GM12878 (cell line): ENCODE measurements around the gene EFNA4. TPM values are rescaled to one million over a fixed set of nuclear protein-coding genes. Genes with fewer than 3 reads are reported as not detected.

Experiments
- ATAC-seq: fragments of 200-7000 bp; cut with Tn5 transposase; 3 replicates; pipeline ENCODE4 v1.9.1; 2020; ENCODE audit warnings: mild to moderate bottlenecking, moderate library complexity
- BruUV-seq: library from RNA; stranded (reverse); fragments of 400-500 nt; replicated peaks from 2 replicates; lab custom pipeline; 2021; lab: Mats Ljungman, UMichigan
- CTCF ChIA-PET: fragments of 300-600 bp; sonication (Branson Sonifier 250); formaldehyde crosslinking; extraction: SDS; loops from one replicate; lab custom pipeline; 2021; ENCODE audit warnings: inconsistent platforms; lab: Yijun Ruan, JAX
- POLR2A ChIA-PET: fragments of 350-600 bp; formaldehyde crosslinking; extraction: SDS; loops from one replicate; lab custom pipeline; 2021; ENCODE audit warnings: inconsistent platforms; lab: Charles Lee
- RAD21 ChIA-PET: fragments of 300-600 bp; sonication (Branson Sonifier 250); formaldehyde crosslinking; loops from one replicate; lab custom pipeline; 2023; ENCODE audit warnings: antibody characterized with exemption; ENCODE audit not compliant: unreplicated experiment; lab: Charles Lee
- SMC1A ChIA-PET: fragments of 300-600 bp; sonication (Branson Sonifier 250); formaldehyde crosslinking; loops from one replicate; lab custom pipeline; 2023; ENCODE audit not compliant: unreplicated experiment, uncharacterized antibody; lab: Charles Lee
- DNase-seq: peaks from one replicate; pipeline ENCODE4 v3.0.0-alpha.2; 2011; ENCODE audit warnings: low read depth, low spot score
- FAIRE-seq: peaks from 3 replicates; lab custom pipeline; 2011; peaks lifted over from hg19 to GRCh38; lab: Jason Lieb, UNC
- H2AFZ ChIP-seq: 2 replicates; pipeline ENCODE4 v1.6.0; 2011; ENCODE audit warnings: low read depth, low read length, control low read depth; ENCODE audit not compliant: control insufficient read depth
- H3K27ac ChIP-seq: 2 replicates; pipeline ENCODE4 v1.5.1; 2011; ENCODE audit warnings: control low read depth; ENCODE audit not compliant: control insufficient read depth, insufficient read depth
- H3K27me3 ChIP-seq, 2 experiments: replicated peaks in 1 of 2; 2 replicates each; pipeline versions ENCODE4 v1.6.0 to v1.6.1; 2011; ENCODE audit warnings: low read length in 1 of 2; ENCODE audit not compliant: control insufficient read depth in 2 of 2, insufficient read depth in 2 of 2
- H3K36me3 ChIP-seq, 2 experiments: 2 replicates each; pipeline ENCODE4 v1.5.1; 2011; ENCODE audit warnings: low read length in 1 of 2; ENCODE audit not compliant: control insufficient read depth in 2 of 2, insufficient read depth in 2 of 2
- H3K4me1 ChIP-seq: 2 replicates; pipeline ENCODE4 v1.6.1; 2011; ENCODE audit warnings: mild to moderate bottlenecking, low read length, moderate library complexity, mixed read lengths; ENCODE audit not compliant: control insufficient read depth, insufficient read depth
- H3K4me2 ChIP-seq: 2 replicates; pipeline ENCODE4 v1.6.0; 2011; ENCODE audit warnings: control low read depth; ENCODE audit not compliant: control insufficient read depth, insufficient read depth
- H3K4me3 ChIP-seq: fragments of 200-600 bp; sonication (generic); 2 replicates; pipeline ENCODE4 v1.5.1; 2016
- H3K79me2 ChIP-seq: 2 replicates; pipeline ENCODE4 v1.6.0; 2011; ENCODE audit warnings: low read length; ENCODE audit not compliant: control insufficient read depth, insufficient read depth
- H3K9ac ChIP-seq: 2 replicates; pipeline ENCODE4 v1.8.0; 2011; ENCODE audit warnings: low read length, control low read depth, mixed read lengths; ENCODE audit not compliant: control insufficient read depth, insufficient read depth
- H3K9me3 ChIP-seq: replicated peaks from 3 replicates; pipeline ENCODE4 v1.5.1; 2011; ENCODE audit warnings: mild to moderate bottlenecking, low read length; ENCODE audit not compliant: control insufficient read depth, insufficient read depth
- H4K20me1 ChIP-seq: 2 replicates; pipeline ENCODE4 v1.6.0; 2011; ENCODE audit not compliant: control insufficient read depth, insufficient read depth
- CHD1 ChIP-seq: IDR thresholded peaks from 2 replicates; pipeline ENCODE4 v1.6.1; 2012; ENCODE audit warnings: low read depth, low read length, improper control_type of control experiment
- CHD4 ChIP-seq: fragments of 200-600 bp; sonication (generic); IDR thresholded peaks from 2 replicates; pipeline ENCODE4 v1.6.1; 2016; ENCODE audit warnings: mild to moderate bottlenecking
- E4F1 ChIP-seq: fragments of 450-650 bp; IDR thresholded peaks from 2 replicates; pipeline ENCODE4 v1.6.1; 2018; ENCODE audit warnings: borderline replicate concordance, mild to moderate bottlenecking; ENCODE audit not compliant: partially characterized antibody
- EGR1 ChIP-seq, 2 experiments: IDR thresholded peaks; 1 replicate in 1 of 2; 2 replicates in 1 of 2; pipeline ENCODE4 v1.6.1; 2011 to 2012; ENCODE audit warnings: low read depth in 2 of 2, low read length in 2 of 2, borderline replicate concordance in 1 of 2, mild to moderate bottlenecking in 1 of 2, moderate library complexity in 1 of 2
- FOXK2 ChIP-seq: fragments of 450-650 bp; IDR thresholded peaks from 2 replicates; pipeline ENCODE4 v1.6.1; 2017; ENCODE audit warnings: mild to moderate bottlenecking, moderate library complexity
- MXI1 ChIP-seq: fragments of 150-350 bp; IDR thresholded peaks from 2 replicates; pipeline ENCODE4 v1.6.1; 2011; ENCODE audit warnings: low read depth, mild to moderate bottlenecking, inconsistent platforms, low read length, improper control_type of control experiment
- NBN ChIP-seq: fragments of 450-650 bp; IDR thresholded peaks from 2 replicates; pipeline ENCODE4 v1.6.1; 2016
- NR2C1 ChIP-seq: fragments of 450-650 bp; IDR thresholded peaks from 2 replicates; pipeline ENCODE4 v1.6.1; 2017; ENCODE audit warnings: antibody characterized with exemption, mild to moderate bottlenecking, moderate library complexity
- REST ChIP-seq: IDR thresholded peaks from 2 replicates; pipeline ENCODE4 v1.6.1; 2012; ENCODE audit warnings: mild to moderate bottlenecking, low read depth, low read length
- SREBF1 ChIP-seq: IDR thresholded peaks from 2 replicates; pipeline ENCODE4 v1.6.1; 2012; ENCODE audit warnings: mild to moderate bottlenecking, low read length
- SRF ChIP-seq, 2 experiments: IDR thresholded peaks; 2 replicates each; pipeline ENCODE4 v1.6.1; 2011; ENCODE audit warnings: low read depth in 2 of 2, low read length in 2 of 2, mild to moderate bottlenecking in 1 of 2, moderate library complexity in 1 of 2
- ZNF217 ChIP-seq: fragments of 450-650 bp; IDR thresholded peaks from 2 replicates; pipeline ENCODE4 v1.6.1; 2017; ENCODE audit warnings: antibody characterized with exemption, mild to moderate bottlenecking
- ZNF384 ChIP-seq: IDR thresholded peaks from 2 replicates; pipeline ENCODE4 v1.6.1; 2012; ENCODE audit warnings: low read depth, mild to moderate bottlenecking, low read length, improper control_type of control experiment, borderline replicate concordance
- ZNF592 ChIP-seq: fragments of 450-650 bp; IDR thresholded peaks from 2 replicates; pipeline ENCODE4 v1.6.1; 2017; ENCODE audit warnings: mild to moderate bottlenecking, moderate library complexity
- WGBS: methylation state at CpG from one replicate; pipeline ENCODE4 v1.1.6; 2016; ENCODE audit warnings: low lambda C conversion rate; ENCODE audit not compliant: insufficient replicate concordance, insufficient coverage; ENCODE audit errors: missing lambda C conversion rate; 5-methylcytosine and 5-hydroxymethylcytosine counted together
- in situ Hi-C: fragments of 300-500 bp; cut with MboI; formaldehyde crosslinking; loops from 9 replicates; pipeline ENCODE4 v1.14.3; 2018; ENCODE audit warnings: mixed read lengths
- intact Hi-C: fragments of 100-400 bp; cut with micrococcal nuclease; formaldehyde crosslinking; loops from one replicate; pipeline ENCODE4 v1.14.2; 2022; ENCODE audit not compliant: unreplicated experiment
- polyA plus RNA-seq, 11 experiments: library from polyadenylated mRNA; depleted of rRNA in 4 of 11; unstranded in 6 of 11; stranded (reverse) in 5 of 11; fragments of >200 nt; fragmentation: Nextera tagmentation in 4 of 11; fragmentation: Illumina TruSeq in 1 of 11; extraction: Ambion mirVana in 4 of 11; extraction: Trizol in 1 of 11; gene quantifications; 1 replicate in 1 of 11; 2 replicates in 10 of 11; pipeline versions ENCODE4 v1.2.1 to v1.2.3, GENCODE V29; 2011 to 2016; ENCODE audit warnings: inconsistent platforms in 2 of 11, missing spikeins in 2 of 11, low read depth in 1 of 11
- total RNA-seq, 4 experiments: library from RNA; depleted of rRNA in 3 of 4; stranded (reverse); fragments of >200 nt in 3 of 4; fragmentation: Illumina TruSeq in 1 of 4; extraction: Trizol in 1 of 4; gene quantifications; 2 replicates each; pipeline versions ENCODE4 v1.2.1 to v1.2.3, GENCODE V29; 2013 to 2021
- TF ChIP-seq, protein P1 (sequence below): IDR thresholded peaks from 2 replicates; pipeline ENCODE4 v1.6.1; 2012; ENCODE audit warnings: low read depth, low read length, improper control_type of control experiment

EFNA4 gene
- total and polyA plus RNA-seq, 10 of the 15 experiments (the other 5 are each of a cell fraction or from before 2014, with no cell fraction given) = 0.52 to 14.1 (median 4.8) TPM

DNA sequence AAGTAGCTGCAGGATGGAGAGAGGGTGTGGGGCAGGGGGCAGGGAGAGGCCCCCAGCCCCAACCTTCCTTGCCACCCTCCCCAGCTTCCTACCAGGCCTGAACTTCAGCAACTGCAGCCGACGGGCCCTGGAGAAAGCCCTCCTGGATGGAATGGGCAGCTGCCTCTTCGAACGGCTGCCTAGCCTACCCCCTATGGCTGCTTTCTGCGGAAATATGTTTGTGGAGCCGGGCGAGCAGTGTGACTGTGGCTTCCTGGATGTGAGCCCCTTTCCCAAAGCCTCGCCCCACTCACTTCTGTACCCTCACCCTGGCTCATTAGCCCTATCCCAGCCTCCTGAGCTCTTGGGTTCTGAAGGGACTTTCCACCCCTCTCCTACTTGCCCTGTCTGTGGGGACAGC is 6.4 kb upstream of the EFNA4 start:
- no TSS peak for BruUV-seq
- H2AFZ ChIP-seq = no peak overlapping the region
- no peak overlapping the region for H3K4me3 ChIP-seq
- no peak overlapping the region for H3K4me2 ChIP-seq
- peaks cover 12% of the 10 kb centered on the region for H3K4me1 ChIP-seq
- SMC1A ChIA-PET = no interaction called here
- no peak overlapping the region for H3K9ac ChIP-seq
- H3K79me2 ChIP-seq = no peaks in the 10 kb centered on the region
- H4K20me1 ChIP-seq = no peaks in the 10 kb centered on the region
- no peak for DNase-seq
- H3K36me3 ChIP-seq = no peaks in the 10 kb centered on the region
- POLR2A ChIA-PET = no interaction called here
- no peak overlapping the region for H3K27ac ChIP-seq
- in situ Hi-C loops (no loop called here), intact Hi-C loops (no loop called here)
- ATAC-seq = no peak
- RAD21 ChIA-PET = interaction anchor here (3.0 kb wide), 1 partner anchor 13 kb away, joined by 14 read pairs; no protein-coding TSS in a partner anchor
- no peak for FAIRE-seq
- CTCF ChIA-PET = interaction anchor here (0.6 to 15.5 kb wide), 6 partner anchors 11 to 376 kb away, joined by 4 to 195 read pairs (median 4); no protein-coding TSS in a partner anchor
- no peaks in the 10 kb centered on the region for H3K9me3 ChIP-seq
- H3K27me3 ChIP-seq = no peaks in the 10 kb centered on the region
- 81% methylated on average over 8 of the region's 8 CpGs for WGBS
- TF ChIP-seq, protein P1, sequence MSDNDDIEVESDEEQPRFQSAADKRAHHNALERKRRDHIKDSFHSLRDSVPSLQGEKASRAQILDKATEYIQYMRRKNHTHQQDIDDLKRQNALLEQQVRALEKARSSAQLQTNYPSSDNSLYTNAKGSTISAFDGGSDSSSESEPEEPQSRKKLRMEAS = no peak
- no peak for TF ChIP-seq FOXK2
- no peak for TF ChIP-seq E4F1
- no peak for TF ChIP-seq ZNF217
- TF ChIP-seq ZNF384 = no peak
- TF ChIP-seq NBN = no peak
- no peak for TF ChIP-seq SREBF1
- TF ChIP-seq SRF (IDR thresholded peaks at IDR 0.05; ENCODE audit: low read depth in 2 of 2, low read length in 2 of 2) = no peak
- TF ChIP-seq REST = no peak
- no peak for TF ChIP-seq MXI1
- no peak for TF ChIP-seq NR2C1
- TF ChIP-seq CHD4 = no peak
- TF ChIP-seq CHD1 = no peak
- TF ChIP-seq ZNF592 = no peak
- no peak for TF ChIP-seq EGR1 (IDR thresholded peaks at IDR 0.05; ENCODE audit: borderline replicate concordance in 1 of 2, low read depth in 2 of 2, low read length in 2 of 2)
